Activated CD4-positive, alpha-beta memory T cell treated with anti-CD3 and anti-CD28 coated beads for 36 hours (primary cell): ENCODE data around the gene ABCA2. TPM values are rescaled to one million over a fixed set of nuclear protein-coding genes. Genes with fewer than 3 reads are reported as not detected.

Experiments
- CTCF ChIA-PET: fragments of 350-600 bp; sonication (Branson Sonifier 250); formaldehyde crosslinking; loops from one replicate; lab custom pipeline; 2021; ENCODE audit warnings: antibody characterized with exemption, inconsistent platforms; lab: Charles Lee
- POLR2A ChIA-PET: fragments of 350-600 bp; sonication (Branson Sonifier 250); formaldehyde crosslinking; loops from one replicate; lab custom pipeline; 2021; ENCODE audit warnings: antibody characterized with exemption; lab: Charles Lee
- DNase-seq: peaks from one replicate; pipeline ENCODE4 v3.0.0-alpha.2; 2020
- H3K27ac Mint-ChIP-seq: one replicate; pipeline ENCODE4 v1.8.0; 2021; ENCODE audit warnings: mixed read lengths
- H3K27me3 Mint-ChIP-seq: one replicate; pipeline ENCODE4 v1.8.0; 2021; ENCODE audit warnings: mixed read lengths
- H3K36me3 Mint-ChIP-seq: one replicate; pipeline ENCODE4 v1.8.0; 2021; ENCODE audit warnings: mixed read lengths
- H3K4me1 Mint-ChIP-seq: one replicate; pipeline ENCODE4 v1.8.0; 2021; ENCODE audit warnings: low read depth, mixed read lengths
- H3K4me3 Mint-ChIP-seq: one replicate; pipeline ENCODE4 v1.8.0; 2021; ENCODE audit warnings: mild to moderate bottlenecking, mixed read lengths
- H3K9me3 Mint-ChIP-seq: one replicate; pipeline ENCODE4 v1.8.0; 2021; ENCODE audit warnings: mixed read lengths
- intact Hi-C: fragments of 100-400 bp; cut with micrococcal nuclease; formaldehyde crosslinking; loops from one replicate; pipeline ENCODE4 v1.15.1; 2023
- total RNA-seq, 2 experiments: library from RNA; stranded (reverse); gene quantifications; one replicate each; pipeline ENCODE4 v1.2.3, GENCODE V29; 2021

The ABCA2 gene
- total RNA-seq, 2 experiments from 2014 or later: 22.1 to 22.9 TPM

DNA sequence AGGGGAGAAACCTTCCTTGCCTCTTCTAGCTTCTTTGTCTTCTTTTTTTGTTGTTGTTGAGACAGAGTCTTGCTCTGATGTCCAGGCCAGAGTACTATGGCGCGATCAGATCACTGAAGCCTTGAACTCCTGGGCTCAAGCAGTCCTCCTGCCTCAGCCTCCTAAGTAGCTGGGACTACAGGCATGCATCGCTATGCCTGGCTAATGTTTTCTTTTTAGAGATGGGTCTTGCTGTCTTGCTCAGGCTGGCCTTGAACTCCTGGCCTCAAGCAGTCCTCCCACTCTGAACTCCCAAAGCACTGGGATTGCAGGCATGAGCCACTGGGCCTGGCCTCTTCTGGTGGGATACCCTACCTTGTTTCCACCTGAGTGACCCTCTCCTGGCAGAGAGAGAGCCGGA, 39.2 kb downstream of the ABCA2 start:
- Mint-ChIP-seq H3K9me3 (no peaks in the 10 kb centered on the region), H3K27ac (no peak overlapping the region), H3K36me3 (peaks cover 7% of the 10 kb centered on the region), H3K27me3 (peaks cover 11% of the 10 kb centered on the region), H3K4me3 (no peak overlapping the region), H3K4me1 (peaks cover 8% of the 10 kb centered on the region)
- intact Hi-C loops: no loop called here
- no peak for DNase-seq
- ChIA-PET POLR2A (interaction anchor here (0.6 kb wide), 2 partner anchors 10 to 209 kb away, joined by 3 to 4 read pairs; no protein-coding TSS in a partner anchor), CTCF (interaction anchor here (0.7 to 2.6 kb wide), 2 partner anchors 13 to 40 kb away, joined by 3 to 13 read pairs; no protein-coding TSS in a partner anchor)

DNA sequence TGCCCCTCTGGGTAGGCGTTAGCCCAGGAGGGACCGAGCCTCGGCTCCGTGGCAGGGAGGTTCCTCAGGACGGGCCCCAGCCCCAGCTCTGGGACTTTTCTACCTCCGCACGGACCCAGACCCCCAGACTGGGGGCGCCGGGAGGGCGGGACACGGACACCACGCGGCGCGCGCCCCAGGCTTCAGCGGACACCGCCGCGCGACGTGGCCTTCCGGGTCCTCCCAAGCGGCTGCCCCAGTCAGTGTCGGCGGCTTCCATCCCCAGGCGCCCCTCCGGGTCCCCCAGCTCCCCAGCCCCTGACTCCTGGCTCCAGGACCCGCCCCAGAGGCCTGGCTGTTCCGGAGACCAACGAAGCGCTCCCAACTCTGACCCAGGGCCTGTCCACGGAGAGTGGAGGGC, 42.2 kb downstream of the ABCA2 start:
- no peaks in the 10 kb centered on the region for H3K9me3 Mint-ChIP-seq
- POLR2A ChIA-PET: interaction anchor here (0.8 kb wide), 1 partner anchor 85 kb away, joined by 3 read pairs; the partner anchor contains the start of gene SAPCD2
- peaks cover 2% of the 10 kb centered on the region for H3K4me1 Mint-ChIP-seq
- DNase-seq: no peak
- peaks cover 14% of the 10 kb centered on the region for H3K27me3 Mint-ChIP-seq
- CTCF ChIA-PET: interaction anchor here (1.2 kb wide), 1 partner anchor 49 kb away, joined by 4 read pairs; no protein-coding TSS in a partner anchor
- intact Hi-C loops: no loop called here
- no peaks in the 10 kb centered on the region for H3K36me3 Mint-ChIP-seq
- H3K4me3 Mint-ChIP-seq: no peak overlapping the region
- H3K27ac Mint-ChIP-seq: no peak overlapping the region

DNA sequence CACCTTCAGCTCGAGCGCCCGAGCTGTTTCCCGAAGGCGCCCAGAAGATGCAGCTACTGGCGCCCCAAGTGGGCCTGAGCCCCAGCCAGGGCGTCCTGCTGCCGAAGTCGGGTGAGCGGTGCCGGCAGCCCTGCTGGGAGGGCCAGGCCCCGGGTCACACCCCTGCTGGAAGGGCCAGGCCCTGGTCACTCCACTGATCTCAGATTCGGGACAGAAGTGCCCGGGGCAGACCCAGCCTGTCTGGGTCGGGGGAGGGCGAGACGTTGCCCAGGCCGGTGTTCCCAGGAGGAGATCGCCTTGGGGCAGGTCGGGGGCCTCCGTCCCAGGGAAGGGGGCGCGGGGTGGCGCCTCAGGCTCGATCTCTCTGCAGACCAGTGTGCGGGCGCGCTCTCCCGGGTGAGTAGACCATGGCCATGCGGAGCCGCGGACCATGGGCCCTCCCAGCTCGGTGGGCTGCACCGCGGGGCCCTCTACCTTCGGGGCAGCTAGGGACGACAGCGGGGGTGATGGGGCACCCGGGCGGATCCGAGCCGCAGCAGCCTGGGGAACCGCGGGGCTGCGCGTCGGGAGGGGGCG, 42.9 kb downstream of the ABCA2 start:
- POLR2A ChIA-PET: no interaction called here
- DNase-seq: no peak
- no peak overlapping the region for H3K27ac Mint-ChIP-seq
- H3K9me3 Mint-ChIP-seq: no peaks in the 10 kb centered on the region
- intact Hi-C loops: no loop called here
- no peaks in the 10 kb centered on the region for H3K36me3 Mint-ChIP-seq
- no peak overlapping the region for H3K4me3 Mint-ChIP-seq
- CTCF ChIA-PET: no interaction called here
- H3K4me1 Mint-ChIP-seq: peaks cover 2% of the 10 kb centered on the region
- H3K27me3 Mint-ChIP-seq: peaks cover 15% of the 10 kb centered on the region

DNA sequence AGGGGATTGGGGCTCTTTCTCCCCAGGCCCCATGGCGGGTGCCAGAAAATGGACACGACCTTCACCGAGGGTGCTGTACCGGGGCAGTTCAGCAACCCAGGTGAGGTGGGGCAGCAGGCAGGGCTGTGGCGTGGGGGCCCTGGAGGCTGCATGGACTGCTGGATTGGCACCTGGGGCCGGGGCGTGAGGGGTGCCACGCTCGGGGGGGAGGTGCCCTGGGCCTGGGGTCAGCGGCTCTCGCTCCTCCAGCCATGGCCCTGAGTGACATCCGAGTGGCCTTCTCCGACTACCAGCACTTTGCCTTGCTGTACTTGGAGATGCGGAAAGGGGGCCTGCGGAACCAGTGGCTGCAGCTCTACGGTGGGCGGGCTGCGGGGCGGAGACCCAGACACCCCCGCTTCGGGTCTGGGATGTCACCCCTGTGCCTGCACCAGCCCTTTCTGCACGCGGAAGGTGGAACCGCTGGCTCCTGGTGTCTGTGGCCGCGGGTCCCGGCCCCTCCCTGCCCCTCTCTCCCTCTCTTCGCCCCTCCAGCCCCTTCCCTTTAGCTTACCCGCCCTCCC, 43.5 kb downstream of the ABCA2 start:
- Mint-ChIP-seq H3K27ac (no peak overlapping the region), H3K36me3 (no peaks in the 10 kb centered on the region), H3K4me1 (peaks cover 2% of the 10 kb centered on the region), H3K9me3 (no peaks in the 10 kb centered on the region), H3K27me3 (peaks cover 15% of the 10 kb centered on the region), H3K4me3 (no peak overlapping the region)
- no peak for DNase-seq
- intact Hi-C loops: no loop called here
- ChIA-PET CTCF (no interaction called here), POLR2A (no interaction called here)

DNA sequence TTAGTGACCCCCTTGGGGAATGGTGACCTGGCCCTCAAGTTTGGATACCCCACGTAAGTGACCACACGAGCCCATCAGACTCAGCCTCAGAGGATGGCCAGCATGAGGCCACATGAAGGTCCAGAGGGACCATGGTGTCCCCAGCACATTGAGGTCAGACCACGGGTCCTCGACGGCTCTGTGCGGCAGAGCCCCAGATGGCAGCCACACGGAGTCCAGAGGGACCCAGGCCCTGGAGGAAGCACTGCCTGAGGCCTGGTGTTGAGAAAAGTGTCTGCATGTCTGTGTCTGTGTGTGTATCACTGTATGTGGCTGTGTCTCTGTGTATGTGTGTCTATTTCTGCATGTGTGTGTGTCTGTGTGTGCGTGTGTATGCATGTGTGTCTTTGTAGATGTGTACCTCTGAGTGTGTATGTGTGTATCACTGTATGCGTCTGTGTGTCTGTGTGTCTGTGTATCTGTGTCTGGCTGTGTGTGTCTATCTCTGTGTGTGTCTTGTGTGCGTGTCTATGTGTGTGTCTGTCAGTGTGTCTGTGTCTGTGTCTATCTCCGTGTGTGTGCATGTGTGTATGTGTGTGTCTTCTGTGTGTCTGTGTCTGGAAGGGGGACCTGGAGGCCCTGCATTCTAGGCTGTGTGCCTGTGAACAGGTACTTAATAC, 44.3 kb downstream of the ABCA2 start:
- intact Hi-C loops: no loop called here
- POLR2A ChIA-PET: no interaction called here
- peaks cover 15% of the 10 kb centered on the region for H3K27me3 Mint-ChIP-seq

DNA sequence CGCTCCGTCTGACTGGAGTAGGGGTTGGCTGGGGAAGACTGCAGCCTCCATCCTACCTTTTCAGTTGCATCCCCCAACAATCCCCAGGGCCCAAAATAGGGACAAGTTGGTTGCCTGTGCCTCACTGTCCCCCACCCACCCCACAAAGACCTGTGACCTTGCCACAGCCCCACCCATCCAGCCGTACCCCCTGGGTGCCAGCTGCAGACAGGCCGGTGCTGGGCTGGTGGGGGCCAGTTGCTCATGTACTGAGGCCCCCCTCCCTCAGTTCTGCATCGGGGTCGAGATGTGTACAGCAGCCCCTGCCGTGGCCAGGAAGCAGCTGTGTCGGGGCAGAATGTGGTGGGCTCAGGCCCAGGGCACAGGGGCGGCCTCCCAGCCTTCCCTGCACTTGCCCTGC, 44.9 kb downstream of the ABCA2 start:
- Mint-ChIP-seq H3K4me3 (no peak overlapping the region), H3K27me3 (peaks cover 15% of the 10 kb centered on the region), H3K9me3 (no peaks in the 10 kb centered on the region), H3K27ac (peak overlapping the region; percentile 18), H3K4me1 (peaks cover 2% of the 10 kb centered on the region), H3K36me3 (no peaks in the 10 kb centered on the region)
- CTCF ChIA-PET: no interaction called here
- POLR2A ChIA-PET: no interaction called here
- intact Hi-C loops: no loop called here
- no peak for DNase-seq

More for the DNA sequence above, 44.3 kb downstream of the ABCA2 start:
- CTCF ChIA-PET: no interaction called here
- Mint-ChIP-seq H3K4me1 (peaks cover 2% of the 10 kb centered on the region), H3K9me3 (no peaks in the 10 kb centered on the region), H3K4me3 (no peak overlapping the region), H3K27ac (no peak overlapping the region), H3K36me3 (no peaks in the 10 kb centered on the region)
- DNase-seq: no peak

DNA sequence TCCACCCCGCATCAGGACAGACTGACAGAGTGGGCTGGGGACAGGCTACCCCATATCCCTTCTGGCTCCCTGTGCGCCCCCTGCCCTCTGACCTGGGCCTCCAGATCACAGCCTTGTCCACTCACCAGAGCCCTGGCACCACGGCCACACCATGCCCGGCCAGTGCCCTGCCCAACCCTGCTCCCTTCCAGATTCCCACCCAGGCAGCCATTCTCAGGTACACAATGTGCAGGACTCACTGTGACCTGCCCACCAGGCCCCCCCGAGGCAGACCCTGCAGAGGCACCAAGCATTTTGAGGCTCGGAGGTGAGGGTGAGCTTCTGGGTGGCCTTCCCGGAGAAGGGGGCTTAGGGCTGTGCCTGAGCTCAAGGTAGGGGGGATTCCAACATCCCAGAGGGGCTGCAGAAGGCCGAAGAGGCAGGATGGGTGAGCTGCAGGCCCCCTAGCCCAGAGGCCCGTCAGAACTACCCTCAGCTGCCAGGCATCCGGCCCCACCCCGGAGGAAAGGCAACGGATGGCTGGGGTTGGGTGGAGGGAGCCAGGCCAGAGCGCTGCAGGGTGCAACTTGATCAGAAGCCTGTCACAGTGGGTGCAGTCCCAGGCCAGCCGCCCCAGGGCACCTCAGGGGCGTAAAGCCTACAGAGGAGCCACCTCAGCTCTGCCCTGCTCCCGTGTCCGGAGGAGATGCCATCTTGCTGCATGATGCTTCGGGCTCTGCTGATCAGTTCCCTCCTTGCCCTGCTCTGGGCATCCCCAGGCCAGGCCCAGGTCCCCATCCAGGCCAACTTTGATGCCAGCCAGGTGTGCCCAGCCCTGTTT, 45.6 kb downstream of the ABCA2 start, which contains the start of gene LCNL1:
Gene LCNL1 (plus strand): TSS at position 762 of the 820 bp plus-strand sequence. CDS start 594 bp downstream, outside the sequence.
- no peak for DNase-seq
- peak within 1 kb of the TSS; percentile 18 for H3K27ac Mint-ChIP-seq
- no peak within 1 kb of the TSS for H3K4me3 Mint-ChIP-seq
- H3K4me1 Mint-ChIP-seq: peaks cover 2% of the 10 kb centered on the region
- H3K9me3 Mint-ChIP-seq: no peaks in the 10 kb centered on the region
- POLR2A ChIA-PET: no interaction called here
- CTCF ChIA-PET: no interaction called here
- H3K27me3 Mint-ChIP-seq: peaks cover 11% of the 10 kb centered on the region
- intact Hi-C loops: no loop called here
- no peaks in the 10 kb centered on the region for H3K36me3 Mint-ChIP-seq

DNA sequence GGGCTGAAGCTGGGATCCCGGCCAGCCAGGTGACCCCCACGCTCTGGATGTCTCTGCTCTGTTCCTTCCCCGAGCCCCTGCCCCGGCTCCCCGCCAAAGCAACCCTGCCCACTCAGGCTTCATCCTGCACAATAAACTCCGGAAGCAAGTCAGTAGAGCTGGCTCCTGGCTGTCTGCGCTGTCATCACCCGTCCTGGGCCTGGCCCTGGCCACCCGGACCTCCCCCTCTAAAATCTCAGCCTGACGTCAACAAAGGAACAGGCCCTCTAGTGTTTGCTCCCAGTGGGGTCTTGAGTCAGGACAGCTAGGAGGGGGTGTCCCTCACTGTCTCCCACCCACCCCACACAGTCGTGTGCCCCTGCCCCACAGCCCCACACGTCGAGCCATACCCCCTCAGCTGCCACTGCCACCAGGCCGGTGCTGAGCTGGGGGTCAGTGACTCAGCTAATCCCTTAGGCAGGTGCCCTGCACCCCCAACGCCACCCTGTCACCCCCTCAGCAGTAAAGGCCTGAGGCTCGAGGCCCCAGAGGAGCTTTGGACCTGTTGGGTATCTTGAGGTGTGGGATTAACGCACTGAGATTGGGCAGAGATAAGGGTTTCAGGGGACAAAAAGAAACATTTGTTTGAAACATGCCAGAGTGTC, 46.3 kb downstream of the ABCA2 start:
- Mint-ChIP-seq H3K36me3 (no peaks in the 10 kb centered on the region), H3K27me3 (peaks cover 11% of the 10 kb centered on the region), H3K27ac (no peak overlapping the region), H3K4me3 (no peak overlapping the region), H3K4me1 (peaks cover 2% of the 10 kb centered on the region), H3K9me3 (no peaks in the 10 kb centered on the region)
- DNase-seq: no peak
- POLR2A ChIA-PET: no interaction called here
- intact Hi-C loops: no loop called here
- CTCF ChIA-PET: no interaction called here

DNA sequence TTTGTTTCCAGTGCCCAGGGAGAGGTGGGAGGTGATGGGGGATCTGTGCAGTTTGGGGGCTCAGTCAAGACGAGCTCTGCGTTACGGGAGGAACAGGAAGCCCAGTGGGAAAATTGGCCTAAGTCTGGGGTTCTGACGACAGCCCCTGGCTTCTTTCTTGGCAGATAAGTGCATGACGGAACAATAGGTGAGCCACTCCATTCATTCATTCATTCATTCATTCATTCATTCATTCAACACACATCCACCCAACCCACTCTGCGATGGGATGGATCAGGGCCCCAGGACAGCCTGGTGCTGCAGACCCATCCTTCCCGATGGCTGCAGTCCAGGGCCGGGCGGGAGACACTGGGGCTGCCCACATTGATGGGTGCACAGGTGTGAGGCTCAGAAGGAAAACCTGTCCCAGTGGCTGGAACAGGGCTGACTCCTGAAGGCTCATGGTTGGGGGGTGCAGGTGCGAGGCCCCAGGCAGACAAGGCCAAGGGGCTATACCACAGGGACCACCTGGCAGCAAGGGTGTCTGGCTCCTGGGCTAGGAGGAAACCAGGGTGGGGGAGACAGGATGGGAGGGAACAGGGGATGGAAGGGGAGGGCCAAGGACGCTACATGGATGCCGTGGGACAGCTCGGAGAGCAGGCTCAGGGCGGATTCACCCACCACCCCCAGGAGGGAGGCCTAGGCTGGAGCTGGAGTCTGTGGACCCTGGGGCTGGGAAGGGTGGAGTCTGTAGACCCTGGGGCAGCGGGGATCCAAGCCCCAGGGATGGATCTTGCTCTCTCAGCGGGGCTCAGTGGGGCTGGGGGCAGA, 47.2 kb downstream of the ABCA2 start:
- ChIA-PET POLR2A (no interaction called here), CTCF (no interaction called here)
- H3K36me3 Mint-ChIP-seq: no peaks in the 10 kb centered on the region
- no peak overlapping the region for H3K4me3 Mint-ChIP-seq
- peak overlapping the region; percentile 24 for H3K27ac Mint-ChIP-seq
- intact Hi-C loops: no loop called here
- H3K9me3 Mint-ChIP-seq: no peaks in the 10 kb centered on the region
- no peak for DNase-seq
- H3K4me1 Mint-ChIP-seq: peaks cover 8% of the 10 kb centered on the region
- peaks cover 8% of the 10 kb centered on the region for H3K27me3 Mint-ChIP-seq

DNA sequence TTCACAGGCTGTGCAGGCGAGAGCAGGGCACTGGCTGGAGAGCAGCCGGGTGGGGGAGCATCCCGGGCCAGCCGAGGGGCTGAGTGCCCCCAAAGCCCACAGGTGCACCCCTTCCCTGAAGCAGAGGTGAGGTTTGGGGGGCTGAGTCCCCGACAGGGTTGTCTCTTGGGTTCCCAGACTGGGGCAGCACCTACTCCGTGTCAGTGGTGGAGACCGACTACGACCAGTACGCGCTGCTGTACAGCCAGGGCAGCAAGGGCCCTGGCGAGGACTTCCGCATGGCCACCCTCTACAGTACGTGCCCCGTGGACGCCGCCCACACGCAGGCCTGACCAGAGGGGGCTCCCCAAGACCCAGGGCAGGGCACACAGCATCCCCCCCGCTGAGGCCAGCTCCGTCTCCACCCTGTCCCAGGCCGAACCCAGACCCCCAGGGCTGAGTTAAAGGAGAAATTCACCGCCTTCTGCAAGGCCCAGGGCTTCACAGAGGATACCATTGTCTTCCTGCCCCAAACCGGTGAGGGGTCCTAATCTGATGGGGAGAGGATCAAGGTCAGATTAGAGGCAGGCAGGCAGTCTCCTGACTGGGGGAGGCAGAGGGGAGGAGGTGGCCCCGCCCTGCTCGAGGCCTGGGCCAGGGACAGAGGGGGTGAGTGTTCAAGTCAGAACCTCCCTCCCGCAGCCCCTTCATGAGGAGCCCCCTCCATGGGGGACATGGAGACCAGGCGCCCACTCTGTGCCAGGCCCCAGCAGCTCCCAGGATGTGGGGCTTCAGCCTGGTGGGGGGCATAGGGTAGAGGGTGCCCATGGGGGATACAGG, 48.1 kb downstream of the ABCA2 start:
- ChIA-PET POLR2A (no interaction called here), CTCF (no interaction called here)
- no peaks in the 10 kb centered on the region for H3K9me3 Mint-ChIP-seq
- peaks cover 16% of the 10 kb centered on the region for H3K4me1 Mint-ChIP-seq
- intact Hi-C loops: no loop called here
- H3K4me3 Mint-ChIP-seq: no peak overlapping the region
- H3K27me3 Mint-ChIP-seq: peaks cover 7% of the 10 kb centered on the region
- H3K36me3 Mint-ChIP-seq: no peaks in the 10 kb centered on the region
- DNase-seq: no peak
- H3K27ac Mint-ChIP-seq: no peak overlapping the region
